IMR-90 (cell line): ENCODE data around the gene ALOX5AP. TPM values are rescaled to one million over a fixed set of nuclear protein-coding genes. Genes with fewer than 3 reads are reported as not detected.

Experiments used
- ATAC-seq: fragments of 200-7000 bp; cut with Tn5 transposase; 2 replicates; pipeline ENCODE4 v1.9.1; 2020; ENCODE audit warnings: low read depth, mild to moderate bottlenecking, moderate library complexity
- BruUV-seq: library from RNA; stranded (reverse); fragments of 400-500 nt; replicated peaks from 2 replicates; lab custom pipeline; 2021; lab: Mats Ljungman, UMichigan
- CTCF ChIA-PET: fragments of 300-600 bp; formaldehyde crosslinking; extraction: SDS; loops from one replicate; lab custom pipeline; 2021; ENCODE audit warnings: antibody characterized with exemption; lab: Yijun Ruan, JAX
- POLR2A ChIA-PET: fragments of 300-600 bp; sonication (Branson Sonifier 250); formaldehyde crosslinking; loops from one replicate; lab custom pipeline; 2022; ENCODE audit warnings: antibody characterized with exemption; ENCODE audit not compliant: unreplicated experiment; lab: Charles Lee
- DNase-seq: peaks from one replicate; pipeline ENCODE4 v3.0.0; 2013
- H2AFZ ChIP-seq: replicated peaks from 2 replicates; pipeline ENCODE3; 2013; ENCODE audit warnings: low read length, mild to moderate bottlenecking; ENCODE audit not compliant: poor library complexity
- H2AK5ac ChIP-seq: 2 replicates; pipeline ENCODE4 v1.6.1; 2013; ENCODE audit warnings: low read depth, low read length, inconsistent platforms
- H2AK9ac ChIP-seq: replicated peaks from 2 replicates; pipeline ENCODE3; 2013; ENCODE audit warnings: mild to moderate bottlenecking, low read depth, low read length, moderate library complexity; ENCODE audit not compliant: poor library complexity
- H2BK120ac ChIP-seq: 2 replicates; pipeline ENCODE4 v1.6.1; 2013; ENCODE audit warnings: low read depth, low read length, inconsistent platforms
- H2BK15ac ChIP-seq: 3 replicates; pipeline ENCODE4 v1.6.1; 2013; ENCODE audit warnings: low read depth, low read length, inconsistent platforms
- H2BK20ac ChIP-seq: 2 replicates; pipeline ENCODE4 v1.6.1; 2013; ENCODE audit warnings: low read depth, mild to moderate bottlenecking, inconsistent platforms, low read length, moderate library complexity
- H2BK5ac ChIP-seq: 2 replicates; pipeline ENCODE4 v1.6.1; 2013; ENCODE audit warnings: mild to moderate bottlenecking, low read depth, low read length, inconsistent platforms; ENCODE audit not compliant: poor library complexity, severe bottlenecking
- H3K14ac ChIP-seq: replicated peaks from 2 replicates; pipeline ENCODE4 v1.6.1; 2013; ENCODE audit warnings: low read depth, low read length, inconsistent platforms
- H3K18ac ChIP-seq: 2 replicates; pipeline ENCODE4 v1.6.1; 2013; ENCODE audit warnings: low read depth, low read length, control low read depth
- H3K23ac ChIP-seq: 2 replicates; pipeline ENCODE4 v1.6.1; 2013; ENCODE audit warnings: low read depth, low read length, inconsistent platforms
- H3K27ac ChIP-seq: 2 replicates; pipeline ENCODE4 v1.5.1; 2013; ENCODE audit warnings: mild to moderate bottlenecking, control low read depth, low read length; ENCODE audit not compliant: insufficient read depth
- H3K27me3 ChIP-seq: 2 replicates; pipeline ENCODE4 v1.6.1; 2013; ENCODE audit warnings: low read length; ENCODE audit not compliant: control insufficient read depth, insufficient read depth
- H3K36me3 ChIP-seq: 2 replicates; pipeline ENCODE4 v1.6.1; 2013; ENCODE audit warnings: low read length, mixed read lengths; ENCODE audit not compliant: control insufficient read depth, insufficient read depth
- H3K4ac ChIP-seq: 2 replicates; pipeline ENCODE4 v1.6.1; 2013; ENCODE audit warnings: low read depth, low read length, inconsistent platforms
- H3K4me1 ChIP-seq: 2 replicates; pipeline ENCODE4 v1.6.1; 2013; ENCODE audit warnings: low read length, mixed read lengths; ENCODE audit not compliant: control insufficient read depth, insufficient read depth
- H3K4me2 ChIP-seq: 2 replicates; pipeline ENCODE4 v1.6.1; 2013; ENCODE audit warnings: low read depth, mild to moderate bottlenecking, control low read depth, low read length, moderate library complexity
- H3K4me3 ChIP-seq: 2 replicates; pipeline ENCODE4 v1.5.1; 2013; ENCODE audit warnings: low read depth, mild to moderate bottlenecking, control low read depth, low read length, moderate library complexity; ENCODE audit not compliant: insufficient read depth
- H3K56ac ChIP-seq: 2 replicates; pipeline ENCODE4 v1.6.1; 2013; ENCODE audit warnings: low read length, inconsistent platforms; ENCODE audit not compliant: insufficient read depth; ENCODE audit errors: extremely low read depth
- H3K79me1 ChIP-seq, 2 experiments: 2 replicates each; pipeline ENCODE4 v1.6.1; 2013; ENCODE audit warnings: low read length in 2 of 2, inconsistent platforms in 1 of 2, low read depth in 1 of 2
- H3K9ac ChIP-seq: 2 replicates; pipeline ENCODE4 v1.6.1; 2013; ENCODE audit warnings: low read depth, low read length, control low read depth
- H3K9me1 ChIP-seq: 2 replicates; pipeline ENCODE4 v1.6.1; 2013; ENCODE audit warnings: low read length, inconsistent platforms; ENCODE audit not compliant: insufficient read depth
- H3K9me3 ChIP-seq: 2 replicates; pipeline ENCODE4 v1.6.1; 2013; ENCODE audit warnings: low read length; ENCODE audit not compliant: control insufficient read depth, insufficient read depth
- H4K20me1 ChIP-seq: 2 replicates; pipeline ENCODE4 v1.6.1; 2013; ENCODE audit warnings: low read length, inconsistent platforms; ENCODE audit not compliant: insufficient read depth
- H4K5ac ChIP-seq: 2 replicates; pipeline ENCODE4 v1.6.1; 2013; ENCODE audit warnings: mild to moderate bottlenecking, low read depth, low read length, control low read depth
- H4K8ac ChIP-seq, 2 experiments: 2 replicates each; pipeline ENCODE4 v1.6.1; 2013; ENCODE audit warnings: low read depth in 2 of 2, low read length in 2 of 2, control low read depth in 1 of 2, inconsistent platforms in 1 of 2
- H4K91ac ChIP-seq: 2 replicates; pipeline ENCODE4 v1.6.1; 2013; ENCODE audit warnings: low read depth, low read length, inconsistent platforms; ENCODE audit not compliant: insufficient read depth
- MXI1 ChIP-seq: IDR thresholded peaks from 2 replicates; pipeline ENCODE4 v1.6.1; 2012; ENCODE audit warnings: low read depth, mild to moderate bottlenecking, low read length, moderate library complexity, borderline replicate concordance
- WGBS, 2 experiments: methylation state at CpG; one replicate each; pipeline versions ENCODE4 v1.1.5 to v1.1.7; 2013; ENCODE audit warnings: missing lambda C conversion rate in 2 of 2; ENCODE audit not compliant: insufficient read length in 1 of 2; ENCODE audit errors: extremely low coverage in 2 of 2; 5-methylcytosine and 5-hydroxymethylcytosine counted together
- dilution Hi-C: fragments of 300-500 bp; cut with HindIII; formaldehyde crosslinking; loops from one replicate; pipeline ENCODE4 v1.14.3; 2018; ENCODE audit warnings: low sequenced_read_pairs; ENCODE audit not compliant: unreplicated experiment
- in situ Hi-C: fragments of 300-500 bp; cut with MboI; formaldehyde crosslinking; loops from 3 replicates; pipeline ENCODE4 v1.14.3; 2019; ENCODE audit warnings: low sequenced_read_pairs, inconsistent platforms, mixed read lengths
- intact Hi-C: fragments of 100-400 bp; cut with micrococcal nuclease; formaldehyde crosslinking; loops from 2 replicates; pipeline ENCODE4 v1.10.0; 2022
- polyA plus RNA-seq, 3 experiments: library from polyadenylated mRNA; depleted of rRNA; stranded (reverse); fragments of >200 nt; gene quantifications; 2 replicates each; pipeline ENCODE4 v1.2.3, GENCODE V29; 2012; ENCODE audit warnings: low replicate concordance in 1 of 3
- total RNA-seq: library from RNA; depleted of rRNA; stranded (reverse); fragments of >200 nt; gene quantifications from 2 replicates; pipeline ENCODE4 v1.2.3, GENCODE V29; 2012

The ALOX5AP gene
- total and polyA plus RNA-seq, 2 of the 4 experiments (the other 2 are of a cell fraction) = 0.62 TPM; not detected in 1

GRCh38 chr13:30744681-30745077 lies 9.3 kb downstream of the ALOX5AP start:
- no peak for ATAC-seq
- peak overlapping the region; percentile 24 for H2AK5ac ChIP-seq
- no peak overlapping the region for H2AFZ ChIP-seq
- no peak overlapping the region for H3K27ac ChIP-seq
- no peaks in the 10 kb centered on the region for H3K79me1 ChIP-seq
- peak overlapping the region; percentile 39; the same call in 1 of the 2 replicates for H3K18ac ChIP-seq
- peak overlapping the region; percentile 81; the same call in 2 of the 3 replicates for H2BK15ac ChIP-seq
- no peak overlapping the region for H4K5ac ChIP-seq
- whole genome bisulfite sequencing, 2 experiments = no CpG with 5 or more reads among the region's 4 CpGs
- H2BK20ac ChIP-seq = peak overlapping the region; percentile 85
- peak overlapping the region; percentile 81; the same call in 1 of the 2 replicates for H3K23ac ChIP-seq
- POLR2A ChIA-PET = no interaction called here
- no peak overlapping the region for H3K4me2 ChIP-seq
- peak overlapping the region; percentile 78 for H2BK120ac ChIP-seq
- no peaks in the 10 kb centered on the region for H3K9me3 ChIP-seq
- H4K20me1 ChIP-seq = peaks cover 11% of the 10 kb centered on the region; the same call in 1 of the 2 replicates
- H2BK5ac ChIP-seq = no peak overlapping the region
- H3K56ac ChIP-seq = no peak overlapping the region
- no peak overlapping the region for H3K9ac ChIP-seq
- H3K4me3 ChIP-seq = no peak overlapping the region
- H2AK9ac ChIP-seq = peak overlapping the region; percentile 85
- peak overlapping the region; percentile 71 for H4K91ac ChIP-seq
- peaks cover 23% of the 10 kb centered on the region for H3K4me1 ChIP-seq
- no TSS peak for BruUV-seq
- no peaks in the 10 kb centered on the region for H3K36me3 ChIP-seq
- no peak for DNase-seq
- CTCF ChIA-PET = no interaction called here
- in situ Hi-C loops = no loop called here
- peak overlapping the region; percentile 54 for H3K14ac ChIP-seq
- H4K8ac ChIP-seq = no peak overlapping the region; a peak in 1 of 4 replicates
- dilution Hi-C loops = no loop called here
- intact Hi-C loops = loop anchor here (5.0 kb wide), 1 partner anchor 48 kb away; no protein-coding TSS in a partner anchor
- peaks cover 20% of the 10 kb centered on the region for H3K9me1 ChIP-seq
- peak overlapping the region; percentile 91; the same call in 1 of the 2 replicates for H3K4ac ChIP-seq
- no peak for TF ChIP-seq MXI1
- H3K27me3 ChIP-seq = peaks cover 5% of the 10 kb centered on the region
